ENCODE data around the gene TAS2R16. TPM values are rescaled to one million over a fixed set of nuclear protein-coding genes. Genes with fewer than 3 reads are reported as not detected.

The TAS2R16 gene
- total RNA-seq, 4 donors from 2014 or later, result not detected

GRCh38 chr7:123030631-123031030, 35.1 kb upstream of the TAS2R16 start:
- H3K4me1 ChIP-seq, result no peaks in the 10 kb centered on the region
- intact Hi-C loops (cut with DNase I), result no loop called here
- no peak for DNase-seq
- H3K4me3 ChIP-seq, result no peak overlapping the region
- TF ChIP-seq POLR2A (IDR thresholded peaks at IDR 0.05), result no peak
- H3K27ac ChIP-seq, result no peak overlapping the region
- 82 to 91% methylated on average over 4 of the region's 4 CpGs for WGBS, 2 donors
- no peaks in the 10 kb centered on the region for H3K27me3 ChIP-seq
- H3K36me3 ChIP-seq, result no peaks in the 10 kb centered on the region
- peaks cover 0 to 6% (median 0%) of the 10 kb centered on the region in 3 donors for H3K9me3 ChIP-seq

GRCh38 chr7:123028339-123028738, 32.8 kb upstream of the TAS2R16 start:
- no peaks in the 10 kb centered on the region for H3K4me1 ChIP-seq
- intact Hi-C loops (cut with DNase I), result no loop called here
- H3K9me3 ChIP-seq, result peaks cover 0 to 2% (median 0%) of the 10 kb centered on the region in 3 donors
- H3K27ac ChIP-seq, result no peak overlapping the region
- TF ChIP-seq CTCF (IDR thresholded peaks at IDR 0.05), result no peak
- no peak for TF ChIP-seq POLR2A (IDR thresholded peaks at IDR 0.05)
- 40 to 50% methylated on average over 3 of the region's 3 CpGs for WGBS, 2 donors
- no peak overlapping the region for H3K4me3 ChIP-seq
- no peak for DNase-seq
- H3K36me3 ChIP-seq, result no peaks in the 10 kb centered on the region
- H3K27me3 ChIP-seq, result no peaks in the 10 kb centered on the region

- no peak overlapping the region for H3K27ac ChIP-seq
- TF ChIP-seq CTCF (IDR thresholded peaks at IDR 0.05) (no peak), POLR2A (IDR thresholded peaks at IDR 0.05) (no peak)
- intact Hi-C loops (cut with DNase I), result no loop called here
- no peak overlapping the region for H3K4me3 ChIP-seq
- H3K27me3 ChIP-seq, result no peaks in the 10 kb centered on the region
- WGBS, 2 donors, result 58 to 69% methylated on average over 2 of the region's 2 CpGs
- peaks cover 0 to 5% (median 0%) of the 10 kb centered on the region in 3 donors for H3K9me3 ChIP-seq
- no peak for DNase-seq
- no peaks in the 10 kb centered on the region for H3K4me1 ChIP-seq
- H3K36me3 ChIP-seq, result no peaks in the 10 kb centered on the region
Observed at GRCh38 chr7:123026251-123026650, 30.8 kb upstream of the TAS2R16 start.

GRCh38 chr7:123024989-123025758, 29.7 kb upstream of the TAS2R16 start:
- WGBS, 2 donors, result 30 to 35% methylated on average over 3 of the region's 3 CpGs
- H3K4me3 ChIP-seq, result no peak overlapping the region
- no peaks in the 10 kb centered on the region for H3K27me3 ChIP-seq
- DNase-seq, result no peak
- H3K27ac ChIP-seq, result no peak overlapping the region
- H3K9me3 ChIP-seq, result peaks cover 0 to 7% (median 0%) of the 10 kb centered on the region in 3 donors
- no peaks in the 10 kb centered on the region for H3K4me1 ChIP-seq
- no peaks in the 10 kb centered on the region for H3K36me3 ChIP-seq
- intact Hi-C loops (cut with DNase I), result no loop called here
- TF ChIP-seq CTCF (IDR thresholded peaks at IDR 0.05) (no peak), POLR2A (IDR thresholded peaks at IDR 0.05) (no peak)

GRCh38 chr7:123023126-123023525, 27.6 kb upstream of the TAS2R16 start:
- H3K9me3 ChIP-seq, result peaks cover 0 to 7% (median 0%) of the 10 kb centered on the region in 3 donors
- TF ChIP-seq CTCF (IDR thresholded peaks at IDR 0.05) (no peak), POLR2A (IDR thresholded peaks at IDR 0.05) (no peak)
- intact Hi-C loops (cut with DNase I), result no loop called here
- H3K4me3 ChIP-seq, result no peak overlapping the region
- no peaks in the 10 kb centered on the region for H3K27me3 ChIP-seq
- H3K27ac ChIP-seq, result no peak overlapping the region
- no peaks in the 10 kb centered on the region for H3K36me3 ChIP-seq
- no peak for DNase-seq
- no peaks in the 10 kb centered on the region for H3K4me1 ChIP-seq
